Mesendoderm (in vitro differentiated cells): ENCODE results near the gene ACSF2.

Experiments used
- DNase-seq: peaks from one replicate; pipeline ENCODE4 v3.0.0; 2013
- H2AK5ac ChIP-seq: 2 replicates; pipeline ENCODE4 v1.6.1; 2013; ENCODE audit warnings: low read length, inconsistent platforms
- H2BK120ac ChIP-seq: 2 replicates; pipeline ENCODE4 v1.6.1; 2013; ENCODE audit warnings: low read depth, mild to moderate bottlenecking, low read length, moderate library complexity, mixed read lengths
- H2BK15ac ChIP-seq: replicated peaks from 2 replicates; pipeline ENCODE4 v1.6.1; 2013; ENCODE audit warnings: low read depth, mild to moderate bottlenecking, moderate library complexity
- H2BK5ac ChIP-seq: 2 replicates; pipeline ENCODE4 v1.6.1; 2013; ENCODE audit warnings: low read length, inconsistent platforms
- H3K18ac ChIP-seq: 2 replicates; pipeline ENCODE4 v1.6.1; 2013; ENCODE audit warnings: mild to moderate bottlenecking, low read length, mixed read lengths
- H3K23ac ChIP-seq: one replicate; pipeline ENCODE4 v1.6.1; 2013; ENCODE audit warnings: low read length
- H3K27ac ChIP-seq: 2 replicates; pipeline ENCODE4 v1.5.1; 2013; ENCODE audit warnings: low read depth, mild to moderate bottlenecking, inconsistent platforms, low read length, moderate library complexity
- H3K27me3 ChIP-seq: 2 replicates; pipeline ENCODE4 v1.6.1; 2013; ENCODE audit warnings: low read length, control low read depth, mild to moderate bottlenecking, inconsistent platforms; ENCODE audit not compliant: insufficient read depth, poor library complexity
- H3K36me3 ChIP-seq: 2 replicates; pipeline ENCODE4 v1.6.1; 2013; ENCODE audit warnings: low read length, inconsistent platforms; ENCODE audit not compliant: control insufficient read depth, insufficient read depth
- H3K4ac ChIP-seq: one replicate; pipeline ENCODE4 v1.6.1; 2013; ENCODE audit warnings: low read depth, mild to moderate bottlenecking, low read length, moderate library complexity
- H3K4me1 ChIP-seq: 2 replicates; pipeline ENCODE4 v1.6.1; 2013; ENCODE audit warnings: low read depth, low read length, inconsistent platforms; ENCODE audit not compliant: control insufficient read depth
- H3K4me2 ChIP-seq: 2 replicates; pipeline ENCODE4 v1.6.1; 2013; ENCODE audit warnings: low read length
- H3K4me3 ChIP-seq: 2 replicates; pipeline ENCODE4 v1.5.1; 2013; ENCODE audit warnings: mild to moderate bottlenecking, low read length
- H3K56ac ChIP-seq: one replicate; pipeline ENCODE4 v1.6.1; 2013; ENCODE audit warnings: low read length
- H3K79me1 ChIP-seq: 2 replicates; pipeline ENCODE4 v1.6.1; 2013; ENCODE audit warnings: low read length, inconsistent platforms
- H3K79me2 ChIP-seq: 2 replicates; pipeline ENCODE4 v1.6.1; 2013; ENCODE audit warnings: mild to moderate bottlenecking, low read length; ENCODE audit not compliant: control insufficient read depth, insufficient read depth
- H3K9ac ChIP-seq: 2 replicates; pipeline ENCODE4 v1.6.1; 2013; ENCODE audit warnings: low read length, inconsistent platforms
- H4K5ac ChIP-seq: one replicate; pipeline ENCODE4 v1.6.1; 2013; ENCODE audit warnings: low read length
- H4K8ac ChIP-seq: one replicate; pipeline ENCODE4 v1.6.1; 2013; ENCODE audit warnings: low read depth, mild to moderate bottlenecking, control low read depth, low read length, moderate library complexity
- WGBS: extraction: QIAGEN DNeasy Blood & Tissue Kit; methylation state at CpG from one replicate; pipeline ENCODE4 v1.1.7; 2013; ENCODE audit warnings: low lambda C conversion rate, missing lambda C conversion rate; ENCODE audit not compliant: insufficient coverage; ENCODE audit errors: extremely low coverage; 5-methylcytosine and 5-hydroxymethylcytosine counted together

The ACSF2 gene

DNA sequence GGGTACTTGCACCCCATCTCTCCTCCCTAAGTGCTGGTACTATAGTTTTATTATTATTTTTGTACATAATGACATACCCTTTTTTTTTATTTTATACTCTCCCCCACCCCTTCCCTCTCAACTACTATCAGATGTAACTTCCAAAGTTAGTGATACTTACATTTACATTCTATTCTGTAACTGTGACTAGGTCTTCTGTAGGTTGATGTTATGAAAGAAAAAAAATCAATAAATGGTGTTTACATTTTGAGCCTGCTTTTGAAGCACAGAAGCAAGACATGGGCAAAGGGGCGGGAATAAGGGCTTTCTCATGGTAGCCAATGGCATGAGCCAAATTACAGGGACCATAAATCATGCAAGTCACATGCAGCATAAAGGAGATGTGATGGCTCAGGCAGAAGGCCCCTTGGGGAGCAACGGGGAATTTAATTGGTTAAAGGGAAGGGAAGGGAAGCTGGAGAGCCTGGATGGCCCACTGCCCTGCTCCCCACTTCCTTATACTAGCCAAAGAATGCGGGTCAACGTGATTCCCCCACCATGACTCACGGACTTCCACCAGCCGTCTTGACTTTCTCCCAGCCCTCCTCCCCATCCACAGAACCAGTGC is 2.4 kb upstream of the ACSF2 start:
- no peaks in the 10 kb centered on the region for H3K79me1 ChIP-seq
- no peak overlapping the region for H3K56ac ChIP-seq
- no peak overlapping the region for H3K4ac ChIP-seq
- H2BK120ac ChIP-seq: no peak overlapping the region
- H4K5ac ChIP-seq: no peak overlapping the region
- H2AK5ac ChIP-seq: no peak overlapping the region
- peak; percentile 58 for DNase-seq
- H3K4me2 ChIP-seq: no peak overlapping the region
- no CpG with 5 or more reads among the region's 6 CpGs for WGBS
- no peak overlapping the region for H3K23ac ChIP-seq
- no peaks in the 10 kb centered on the region for H3K27me3 ChIP-seq
- no peak overlapping the region for H2BK15ac ChIP-seq
- no peak overlapping the region for H3K4me3 ChIP-seq
- peaks cover 12% of the 10 kb centered on the region for H3K4me1 ChIP-seq
- H3K27ac ChIP-seq: no peak overlapping the region
- H3K18ac ChIP-seq: no peak overlapping the region
- H2BK5ac ChIP-seq: no peak overlapping the region
- H3K36me3 ChIP-seq: no peaks in the 10 kb centered on the region
- no peak overlapping the region for H4K8ac ChIP-seq
- no peak overlapping the region for H3K9ac ChIP-seq
- H3K79me2 ChIP-seq: no peaks in the 10 kb centered on the region

GRCh38 chr17:50424246-50424995 is 1.6 kb upstream of the ACSF2 start:
- no peak overlapping the region for H2BK5ac ChIP-seq
- no CpG with 5 or more reads among the region's 9 CpGs for WGBS
- no peak overlapping the region for H3K4me3 ChIP-seq
- H2AK5ac ChIP-seq: no peak overlapping the region
- no peak overlapping the region for H3K9ac ChIP-seq
- no peaks in the 10 kb centered on the region for H3K27me3 ChIP-seq
- no peak overlapping the region for H3K23ac ChIP-seq
- peaks cover 12% of the 10 kb centered on the region for H3K4me1 ChIP-seq
- no peak overlapping the region for H2BK120ac ChIP-seq
- no peaks in the 10 kb centered on the region for H3K36me3 ChIP-seq
- no peak overlapping the region for H3K18ac ChIP-seq
- peak overlapping the region; percentile 37 for H3K56ac ChIP-seq
- H2BK15ac ChIP-seq: no peak overlapping the region
- H4K5ac ChIP-seq: no peak overlapping the region
- H3K4me2 ChIP-seq: no peak overlapping the region
- H3K27ac ChIP-seq: no peak overlapping the region
- no peak overlapping the region for H3K4ac ChIP-seq
- H3K79me1 ChIP-seq: no peaks in the 10 kb centered on the region
- no peaks in the 10 kb centered on the region for H3K79me2 ChIP-seq
- no peak overlapping the region for H4K8ac ChIP-seq
- DNase-seq: no peak

DNA sequence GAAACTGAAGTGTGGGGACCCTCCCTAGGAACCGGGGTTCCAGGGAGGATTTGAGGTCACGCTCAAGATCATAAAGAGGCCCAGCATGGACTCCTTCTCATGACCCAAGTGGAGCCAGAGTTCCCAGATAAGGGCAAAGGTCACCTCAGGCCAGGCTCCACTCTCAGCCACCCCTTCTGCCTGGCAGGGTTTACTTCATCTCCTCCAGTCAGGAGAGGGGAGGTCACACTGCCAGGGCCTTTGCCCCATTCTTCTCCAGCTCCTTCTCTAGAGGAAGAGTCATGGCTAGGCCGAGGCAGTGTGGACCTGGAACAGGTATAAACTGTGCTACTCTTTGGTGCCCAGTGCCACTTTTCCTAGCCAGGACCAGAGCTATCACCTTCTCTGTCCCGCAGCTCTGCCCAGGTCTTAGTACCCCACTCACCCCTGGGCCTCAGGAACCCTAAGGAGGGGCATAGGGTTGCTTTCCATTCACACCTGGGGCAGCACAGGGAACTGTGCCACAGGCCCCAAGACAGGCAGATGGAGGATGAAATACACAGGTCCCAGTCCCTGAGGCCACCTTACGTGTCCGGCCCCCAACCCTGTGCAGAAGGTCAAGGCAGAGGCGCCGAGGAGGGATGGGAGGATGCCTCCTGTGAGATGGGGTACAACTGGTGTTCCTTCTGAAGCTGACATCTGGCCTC is 879 bp upstream of the ACSF2 start:
- peak overlapping the region; percentile 71 for H2AK5ac ChIP-seq
- H3K4me1 ChIP-seq: peaks cover 12% of the 10 kb centered on the region
- H3K4me3 ChIP-seq: no peak overlapping the region

GRCh38 chr17:50426472-50426782 is 409 bp downstream of the ACSF2 start:
- Histone ChIP-seq H4K5ac (no peak overlapping the region), H3K23ac (peak overlapping the region; percentile 89), H2BK120ac (no peak overlapping the region), H3K4ac (peak overlapping the region; percentile 56), H3K4me1 (peaks cover 12% of the 10 kb centered on the region), H3K27ac (peak overlapping the region; percentile 37), H3K79me2 (no peaks in the 10 kb centered on the region), H2BK5ac (peak overlapping the region; percentile 72), H3K18ac (peak overlapping the region; percentile 97), H3K27me3 (no peaks in the 10 kb centered on the region), H2AK5ac (peak overlapping the region; percentile 72), H2BK15ac (no peak overlapping the region), H3K4me2 (peak overlapping the region; percentile 98), H4K8ac (no peak overlapping the region), H3K36me3 (no peaks in the 10 kb centered on the region), H3K9ac (peak overlapping the region; percentile 82), H3K56ac (peak overlapping the region; percentile 95), H3K79me1 (no peaks in the 10 kb centered on the region), H3K4me3 (peak overlapping the region; percentile 66)
- WGBS: no CpG with 5 or more reads among the region's 7 CpGs
- peak; percentile 61 for DNase-seq

More for the DNA sequence above, 879 bp upstream of the ACSF2 start:
- no peaks in the 10 kb centered on the region for H3K36me3 ChIP-seq
- no peaks in the 10 kb centered on the region for H3K79me1 ChIP-seq
- H3K27me3 ChIP-seq: no peaks in the 10 kb centered on the region
- H3K56ac ChIP-seq: peak overlapping the region; percentile 87
- no peak for DNase-seq
- no peak overlapping the region for H4K5ac ChIP-seq
- no peak overlapping the region for H3K18ac ChIP-seq
- no peaks in the 10 kb centered on the region for H3K79me2 ChIP-seq
- H2BK120ac ChIP-seq: no peak overlapping the region
- H3K27ac ChIP-seq: no peak overlapping the region
- no peak overlapping the region for H4K8ac ChIP-seq
- peak overlapping the region; percentile 60 for H3K4me2 ChIP-seq
- no peak overlapping the region for H3K4ac ChIP-seq
- H2BK5ac ChIP-seq: peak overlapping the region; percentile 63
- peak overlapping the region; percentile 79 for H3K9ac ChIP-seq
- peak overlapping the region; percentile 56 for H3K23ac ChIP-seq
- no peak overlapping the region for H2BK15ac ChIP-seq
- no CpG with 5 or more reads among the region's 8 CpGs for WGBS

GRCh38 chr17:50426814-50427787 is 1.1 kb downstream of the ACSF2 start:
- Histone ChIP-seq H4K8ac (no peak overlapping the region), H4K5ac (no peak overlapping the region), H3K18ac (peak overlapping the region; percentile 97), H2AK5ac (peak overlapping the region; percentile 72), H3K9ac (peak overlapping the region; percentile 82), H3K4me3 (peak overlapping the region; percentile 66), H3K36me3 (no peaks in the 10 kb centered on the region), H3K23ac (peak overlapping the region; percentile 89), H3K4me1 (peaks cover 12% of the 10 kb centered on the region), H3K79me2 (no peaks in the 10 kb centered on the region), H3K4ac (peak overlapping the region; percentile 56), H2BK120ac (no peak overlapping the region), H3K27me3 (no peaks in the 10 kb centered on the region), H2BK5ac (peak overlapping the region; percentile 72), H3K79me1 (no peaks in the 10 kb centered on the region), H3K4me2 (peak overlapping the region; percentile 98), H3K27ac (peak overlapping the region; percentile 37), H3K56ac (peak overlapping the region; percentile 95), H2BK15ac (no peak overlapping the region)
- no CpG with 5 or more reads among the region's 4 CpGs for WGBS
- DNase-seq: peak; percentile 65
